ENCODE results near the gene ABLIM2.

DNA sequence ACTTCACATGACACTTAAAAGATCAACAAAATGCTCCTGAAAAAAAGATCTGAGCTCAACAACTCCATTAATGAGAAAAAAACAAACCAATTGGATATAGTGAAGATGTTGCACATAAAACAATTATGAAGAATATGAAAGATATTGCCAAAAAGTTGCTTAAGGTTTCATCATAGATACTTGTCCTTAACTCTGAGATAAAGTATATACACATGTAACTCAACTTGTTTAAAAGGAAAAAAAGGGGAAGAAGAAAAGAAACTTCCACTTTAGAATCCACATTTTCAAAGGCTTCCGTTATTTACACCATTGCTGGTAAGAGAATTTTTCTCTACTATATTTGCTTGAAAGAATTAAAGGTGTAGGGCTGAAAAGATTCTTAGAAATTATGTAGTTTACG lies 221.6 kb downstream of the ABLIM2 start:
- TF ChIP-seq, protein P1, sequence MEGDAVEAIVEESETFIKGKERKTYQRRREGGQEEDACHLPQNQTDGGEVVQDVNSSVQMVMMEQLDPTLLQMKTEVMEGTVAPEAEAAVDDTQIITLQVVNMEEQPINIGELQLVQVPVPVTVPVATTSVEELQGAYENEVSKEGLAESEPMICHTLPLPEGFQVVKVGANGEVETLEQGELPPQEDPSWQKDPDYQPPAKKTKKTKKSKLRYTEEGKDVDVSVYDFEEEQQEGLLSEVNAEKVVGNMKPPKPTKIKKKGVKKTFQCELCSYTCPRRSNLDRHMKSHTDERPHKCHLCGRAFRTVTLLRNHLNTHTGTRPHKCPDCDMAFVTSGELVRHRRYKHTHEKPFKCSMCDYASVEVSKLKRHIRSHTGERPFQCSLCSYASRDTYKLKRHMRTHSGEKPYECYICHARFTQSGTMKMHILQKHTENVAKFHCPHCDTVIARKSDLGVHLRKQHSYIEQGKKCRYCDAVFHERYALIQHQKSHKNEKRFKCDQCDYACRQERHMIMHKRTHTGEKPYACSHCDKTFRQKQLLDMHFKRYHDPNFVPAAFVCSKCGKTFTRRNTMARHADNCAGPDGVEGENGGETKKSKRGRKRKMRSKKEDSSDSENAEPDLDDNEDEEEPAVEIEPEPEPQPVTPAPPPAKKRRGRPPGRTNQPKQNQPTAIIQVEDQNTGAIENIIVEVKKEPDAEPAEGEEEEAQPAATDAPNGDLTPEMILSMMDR (conservative IDR thresholded peaks at IDR 0.05; ENCODE audit: low read depth, low read length), result no peak
- TF ChIP-seq EZH2 (IDR thresholded peaks at IDR 0.05; ENCODE audit: borderline replicate concordance, low read depth, low read length, poor library complexity, severe bottlenecking), result no peak
